Fibroblast of pulmonary artery (primary cell): ENCODE measurements around the gene CNR2.
"Not testable (repeated sequence)": the region's sequence is repeated elsewhere in the genome, so short reads cannot be mapped to it uniquely, and the experiment has no call there.

Source experiments
- DNase-seq: peaks from one replicate; pipeline ENCODE4 v3.0.0-alpha.2; 2010; ENCODE audit warnings: low read depth
- H3K4me3 ChIP-seq: replicated peaks from 2 replicates; pipeline ENCODE4 v1.5.1; 2011; ENCODE audit warnings: low read depth, mild to moderate bottlenecking, control low read depth, low read length, moderate library complexity
- CTCF ChIP-seq: IDR thresholded peaks from 2 replicates; pipeline ENCODE4 v1.5.1; 2011; ENCODE audit warnings: mild to moderate bottlenecking, control low read depth, low read length, inconsistent platforms; ENCODE audit errors: missing control alignments

CNR2 gene

GRCh38 chr1:23867542-23867894, 45.6 kb downstream of the CNR2 start:
- H3K4me3 ChIP-seq = peak overlapping the region; percentile 63
- TF ChIP-seq CTCF = no peak
- DNase-seq = no peak

- peak; percentile 10 for DNase-seq
- H3K4me3 ChIP-seq = no peak overlapping the region
- TF ChIP-seq CTCF = no peak
Measured at GRCh38 chr1:23865543-23865930, 47.6 kb downstream of the CNR2 start.

- no peak for TF ChIP-seq CTCF
- DNase-seq = no peak
- H3K4me3 ChIP-seq = no peak overlapping the region
Measured at GRCh38 chr1:23864801-23865542, 48.2 kb downstream of the CNR2 start.

GRCh38 chr1:23862640-23863039, 50.5 kb downstream of the CNR2 start:
- no peak overlapping the region for H3K4me3 ChIP-seq
- no peak for DNase-seq
- TF ChIP-seq CTCF = no peak

GRCh38 chr1:23854568-23854967, 58.6 kb downstream of the CNR2 start:
- peak; percentile 35 for TF ChIP-seq CTCF
- no peak overlapping the region for H3K4me3 ChIP-seq
- peak; percentile 27 for DNase-seq

GRCh38 chr1:23853124-23853523, 60.0 kb downstream of the CNR2 start:
- not testable (repeated sequence) for H3K4me3 ChIP-seq, DNase-seq

- not testable (repeated sequence) for DNase-seq, H3K4me3 ChIP-seq
Measured at GRCh38 chr1:23851406-23851805, 61.8 kb downstream of the CNR2 start.

- no peak overlapping the region for H3K4me3 ChIP-seq
- no peak for DNase-seq
- TF ChIP-seq CTCF = no peak
Measured at GRCh38 chr1:23848673-23849616, 64.2 kb downstream of the CNR2 start.

- DNase-seq, H3K4me3 ChIP-seq: not testable (repeated sequence)
Measured at GRCh38 chr1:23847482-23848095, 65.6 kb downstream of the CNR2 start.
